Natural killer cell (primary cell): ENCODE data around the gene SPATA1. TPM values are rescaled to one million over a fixed set of nuclear protein-coding genes. Genes with fewer than 3 reads are reported as not detected.
A peak's percentile ranks its signal among the peaks of the same experiment; 100 is the strongest.

Experiments used
- ATAC-seq, 3 donors: fragments of 150-1000 bp in 2 of 3; fragments of 200-7000 bp in 1 of 3; cut with Tn5 transposase; 1 replicate in 1 of 3; 2 replicates in 2 of 3; pipeline ENCODE4 v1.10.0; 2021; ENCODE audit warnings: mild to moderate bottlenecking in 2 of 3, moderate library complexity in 2 of 3
- DNase-seq, 2 donors: peaks; one replicate each; pipeline versions ENCODE4 v3.0.0 to v3.0.0-alpha.2; 2013 to 2021; ENCODE audit warnings: mixed read lengths in 1 of 2
- H3K27ac ChIP-seq: one replicate; pipeline ENCODE4 v1.5.1; 2013; ENCODE audit warnings: mild to moderate bottlenecking, low read length
- H3K27me3 ChIP-seq: one replicate; pipeline ENCODE4 v1.6.1; 2013; ENCODE audit warnings: low read length; ENCODE audit not compliant: control insufficient read depth, insufficient read depth
- H3K36me3 ChIP-seq: one replicate; pipeline ENCODE4 v1.6.1; 2013; ENCODE audit warnings: low read length; ENCODE audit not compliant: control insufficient read depth, insufficient read depth
- H3K4me1 ChIP-seq: one replicate; pipeline ENCODE4 v1.6.1; 2013; ENCODE audit warnings: low read length; ENCODE audit not compliant: control insufficient read depth, insufficient read depth
- H3K4me3 ChIP-seq: one replicate; pipeline ENCODE4 v1.5.1; 2013; ENCODE audit warnings: low read length
- H3K9me3 ChIP-seq: one replicate; pipeline ENCODE4 v1.6.1; 2013; ENCODE audit warnings: low read length; ENCODE audit not compliant: control insufficient read depth, insufficient read depth
- H3K27ac Mint-ChIP-seq, 2 donors: one replicate each; pipeline ENCODE4 v1.8.0; 2022; ENCODE audit warnings: mild to moderate bottlenecking in 2 of 2, mixed read lengths in 2 of 2, moderate library complexity in 1 of 2
- H3K27me3 Mint-ChIP-seq, 2 donors: one replicate each; pipeline ENCODE4 v1.8.0; 2022; ENCODE audit warnings: low read depth in 2 of 2, mixed read lengths in 2 of 2
- H3K36me3 Mint-ChIP-seq: one replicate; pipeline ENCODE4 v1.8.0; 2022; ENCODE audit warnings: mixed read lengths
- H3K4me1 Mint-ChIP-seq, 2 donors: one replicate each; pipeline ENCODE4 v1.8.0; 2022; ENCODE audit warnings: mixed read lengths in 2 of 2
- H3K4me3 Mint-ChIP-seq: one replicate; pipeline ENCODE4 v1.8.0; 2022; ENCODE audit warnings: mild to moderate bottlenecking, moderate library complexity, mixed read lengths
- H3K9me3 Mint-ChIP-seq, 2 donors: one replicate each; pipeline ENCODE4 v1.8.0; 2022; ENCODE audit warnings: mixed read lengths in 2 of 2
- CTCF ChIP-seq: fragments of 200-600 bp; IDR thresholded peaks from one replicate; pipeline ENCODE4 v1.8.0; 2022; ENCODE audit warnings: antibody characterized with exemption
- WGBS: methylation state at CpG from one replicate; pipeline ENCODE4 v1.1.7; 2013; ENCODE audit warnings: missing lambda C conversion rate; ENCODE audit not compliant: insufficient coverage; 5-methylcytosine and 5-hydroxymethylcytosine counted together
- intact Hi-C: fragments of 100-400 bp; cut with micrococcal nuclease; formaldehyde crosslinking; loops from one replicate; pipeline ENCODE4 v1.14.2; 2022
- total RNA-seq, 4 donors: library from RNA; stranded (reverse); fragments of 120-200 nt in 1 of 4; gene quantifications; one replicate each; pipeline versions ENCODE4 v1.2.3 to v1.2.4, GENCODE V29; 2013 to 2022

Gene SPATA1
- total RNA-seq, 3 donors from 2014 or later (not counting 1 experiment from before 2014, with no cell fraction given): 0.63 to 4.1 (median 2.1) TPM

GRCh38 chr1:84598418-84598817 is 92.2 kb downstream of the SPATA1 start:
- no peak overlapping the region for H3K4me3 Mint-ChIP-seq
- Histone ChIP-seq H3K27ac (no peak overlapping the region), H3K27me3 (no peaks in the 10 kb centered on the region), H3K9me3 (no peaks in the 10 kb centered on the region), H3K4me1 (no peaks in the 10 kb centered on the region), H3K4me3 (no peak overlapping the region), H3K36me3 (no peaks in the 10 kb centered on the region)
- intact Hi-C loops: no loop called here
- no peak for DNase-seq
- 70% methylated on average over 1 of the region's 3 CpGs for WGBS
- H3K27me3 Mint-ChIP-seq: peaks cover 7 to 30% of the 10 kb centered on the region in 2 donors
- ATAC-seq: no peak
- H3K9me3 Mint-ChIP-seq: no peaks in the 10 kb centered on the region
- H3K4me1 Mint-ChIP-seq: no peaks in the 10 kb centered on the region
- no peak for TF ChIP-seq CTCF
- no peak overlapping the region for H3K27ac Mint-ChIP-seq
- no peaks in the 10 kb centered on the region for H3K36me3 Mint-ChIP-seq

- Histone ChIP-seq H3K9me3 (no peaks in the 10 kb centered on the region), H3K4me3 (no peak overlapping the region), H3K27ac (no peak overlapping the region), H3K36me3 (no peaks in the 10 kb centered on the region), H3K4me1 (no peaks in the 10 kb centered on the region), H3K27me3 (no peaks in the 10 kb centered on the region)
- H3K27me3 Mint-ChIP-seq: peaks cover 4 to 26% of the 10 kb centered on the region in 2 donors
- intact Hi-C loops: no loop called here
- H3K9me3 Mint-ChIP-seq: no peaks in the 10 kb centered on the region
- no peaks in the 10 kb centered on the region for H3K4me1 Mint-ChIP-seq
- H3K4me3 Mint-ChIP-seq: no peak overlapping the region
- TF ChIP-seq CTCF: no peak
- no peak overlapping the region for H3K27ac Mint-ChIP-seq
- DNase-seq: no peak
- 83% methylated on average over 4 of the region's 5 CpGs for WGBS
- H3K36me3 Mint-ChIP-seq: no peaks in the 10 kb centered on the region
- ATAC-seq: no peak
Measured at GRCh38 chr1:84598846-84599741, 92.9 kb downstream of the SPATA1 start.

GRCh38 chr1:84600796-84601195 is 94.6 kb downstream of the SPATA1 start:
- Histone ChIP-seq H3K4me3 (no peak overlapping the region), H3K9me3 (peaks cover 13% of the 10 kb centered on the region), H3K27ac (no peak overlapping the region), H3K4me1 (no peaks in the 10 kb centered on the region), H3K36me3 (no peaks in the 10 kb centered on the region), H3K27me3 (no peaks in the 10 kb centered on the region)
- peaks cover 2 to 6% of the 10 kb centered on the region in 2 donors for H3K9me3 Mint-ChIP-seq
- DNase-seq: no peak
- no peaks in the 10 kb centered on the region for H3K4me1 Mint-ChIP-seq
- TF ChIP-seq CTCF: no peak
- 86% methylated on average over 5 of the region's 5 CpGs for WGBS
- no peak overlapping the region for H3K4me3 Mint-ChIP-seq
- H3K36me3 Mint-ChIP-seq: peaks cover 4% of the 10 kb centered on the region
- H3K27me3 Mint-ChIP-seq: peaks cover 0 to 33% of the 10 kb centered on the region in 2 donors
- peak overlapping the region in 1 of 2 donors; percentile 44 for H3K27ac Mint-ChIP-seq
- intact Hi-C loops: no loop called here
- ATAC-seq: no peak
